ENCODE data around the gene RNF213. TPM values are rescaled to one million over a fixed set of nuclear protein-coding genes. Genes with fewer than 3 reads are reported as not detected.
"Not testable (repeated sequence)": the region's sequence is repeated elsewhere in the genome, so short reads cannot be mapped to it uniquely, and the experiment has no call there.

Gene RNF213
- total RNA-seq, 4 donors from 2014 or later: 57.8 to 197 (median 94.1) TPM

GRCh38 chr17:80242505-80242904 lies 18.1 kb upstream of the RNF213 start:
- peaks cover 66% of the 10 kb centered on the region for H3K36me3 ChIP-seq

GRCh38 chr17:80243526-80244433 lies 16.9 kb upstream of the RNF213 start:
- no peaks in the 10 kb centered on the region for H3K4me1 ChIP-seq
- WGBS: 96% methylated on average over 9 of the region's 26 CpGs
- H3K36me3 ChIP-seq: peaks cover 68% of the 10 kb centered on the region
- no peaks in the 10 kb centered on the region for H3K9me3 ChIP-seq
- TF ChIP-seq POLR2A (IDR thresholded peaks at IDR 0.05) (no peak), POLR2AphosphoS5 (IDR thresholded peaks at IDR 0.05) (no peak), EP300 (IDR thresholded peaks at IDR 0.05) (no peak), CTCF (IDR thresholded peaks at IDR 0.05) (no peak)
- H3K27ac ChIP-seq: no peak overlapping the region
- no peaks in the 10 kb centered on the region for H3K27me3 ChIP-seq
- no peak overlapping the region for H3K4me3 ChIP-seq
- no peak for DNase-seq (ENCODE audit: low spot score in 2 of 2)

More at GRCh38 chr17:80242505-80242904, 18.1 kb upstream of the RNF213 start:
- TF ChIP-seq CTCF (IDR thresholded peaks at IDR 0.05): no peak
- TF ChIP-seq EP300 (IDR thresholded peaks at IDR 0.05): no peak
- TF ChIP-seq POLR2AphosphoS5 (IDR thresholded peaks at IDR 0.05): no peak
- no peak for TF ChIP-seq POLR2A (IDR thresholded peaks at IDR 0.05)
- Histone ChIP-seq H3K4me3 (no peak overlapping the region), H3K27me3 (no peaks in the 10 kb centered on the region), H3K27ac (no peak overlapping the region), H3K4me1 (no peaks in the 10 kb centered on the region), H3K9me3 (no peaks in the 10 kb centered on the region)
- no peak for DNase-seq (ENCODE audit: low spot score in 2 of 2)
- WGBS: 90% methylated on average over 14 of the region's 14 CpGs

- not testable (repeated sequence) for H3K27me3 ChIP-seq, H3K9me3 ChIP-seq, H3K4me1 ChIP-seq, H3K4me3 ChIP-seq, H3K27ac ChIP-seq
- peak in 1 of 2 donors; percentile 25 for DNase-seq (ENCODE audit: low spot score in 2 of 2)
- WGBS: 97% methylated on average over 6 of the region's 6 CpGs
- peaks cover 74% of the 10 kb centered on the region for H3K36me3 ChIP-seq
Observed at GRCh38 chr17:80244448-80244847, 16.2 kb upstream of the RNF213 start.

GRCh38 chr17:80244871-80245509 lies 15.7 kb upstream of the RNF213 start:
- TF ChIP-seq CTCF (IDR thresholded peaks at IDR 0.05) (no peak), POLR2A (IDR thresholded peaks at IDR 0.05) (no peak), EP300 (IDR thresholded peaks at IDR 0.05) (no peak), POLR2AphosphoS5 (IDR thresholded peaks at IDR 0.05) (no peak)
- H3K4me1 ChIP-seq: no peaks in the 10 kb centered on the region
- DNase-seq (ENCODE audit: low spot score in 2 of 2): peak in 1 of 2 donors; percentile 52
- peaks cover 74% of the 10 kb centered on the region for H3K36me3 ChIP-seq
- 91% methylated on average over 22 of the region's 22 CpGs for WGBS
- no peaks in the 10 kb centered on the region for H3K27me3 ChIP-seq
- no peaks in the 10 kb centered on the region for H3K9me3 ChIP-seq
- H3K4me3 ChIP-seq: no peak overlapping the region
- H3K27ac ChIP-seq: no peak overlapping the region

- Histone ChIP-seq H3K4me1 (no peaks in the 10 kb centered on the region), H3K27me3 (no peaks in the 10 kb centered on the region), H3K27ac (no peak overlapping the region), H3K4me3 (no peak overlapping the region), H3K36me3 (peaks cover 74% of the 10 kb centered on the region), H3K9me3 (no peaks in the 10 kb centered on the region)
- TF ChIP-seq EP300 (IDR thresholded peaks at IDR 0.05) (no peak), POLR2A (IDR thresholded peaks at IDR 0.05) (no peak), CTCF (IDR thresholded peaks at IDR 0.05) (no peak), POLR2AphosphoS5 (IDR thresholded peaks at IDR 0.05) (no peak)
- WGBS: 88% methylated on average over 21 of the region's 27 CpGs
- DNase-seq (ENCODE audit: low spot score in 2 of 2): peak in 1 of 2 donors; percentile 51
Observed at GRCh38 chr17:80245566-80246265, 14.9 kb upstream of the RNF213 start.
